C4-2B (cell line): Measurements from ENCODE around the gene METTL15.

Experiments
- CTCF ChIP-seq: fragments of 450-650 bp; conservative IDR thresholded peaks from 2 replicates; pipeline ENCODE4 v1.5.1; 2017; ENCODE audit warnings: mild to moderate bottlenecking
- ZFX ChIP-seq: fragments of 450-650 bp; IDR thresholded peaks from 2 replicates; pipeline ENCODE4 v1.6.1; 2017

- TF ChIP-seq CTCF (no peak), ZFX (no peak)
Measured at GRCh38 chr11:28133146-28133545, 25.0 kb downstream of the METTL15 start.
